Hepatocyte (in vitro differentiated cells): Measurements from ENCODE around the gene SEPTIN8. TPM values are rescaled to one million over a fixed set of nuclear protein-coding genes. Genes with fewer than 3 reads are reported as not detected.

Source experiments
- DNase-seq: peaks from one replicate; pipeline ENCODE4 v3.0.0-alpha.2; 2016; ENCODE audit warnings: low spot score
- H2AFZ ChIP-seq: fragments of 200-600 bp; sonication (generic); 2 replicates; pipeline ENCODE4 v1.6.0; 2016; ENCODE audit warnings: antibody characterized with exemption, mild to moderate bottlenecking
- H3K27ac ChIP-seq: fragments of 200-600 bp; sonication (generic); 2 replicates; pipeline ENCODE4 v1.5.1; 2016; ENCODE audit warnings: mild to moderate bottlenecking
- H3K27me3 ChIP-seq: fragments of 200-600 bp; sonication (generic); 2 replicates; pipeline ENCODE4 v1.6.1; 2016
- H3K36me3 ChIP-seq: fragments of 200-600 bp; sonication (generic); replicated peaks from 2 replicates; pipeline ENCODE4 v1.5.1; 2016; ENCODE audit warnings: low read depth; ENCODE audit not compliant: insufficient read depth
- H3K4me1 ChIP-seq: fragments of 200-600 bp; sonication (generic); 2 replicates; pipeline ENCODE4 v1.5.1; 2016; ENCODE audit warnings: mild to moderate bottlenecking, moderate library complexity; ENCODE audit not compliant: insufficient read depth
- H3K4me2 ChIP-seq: fragments of 200-600 bp; sonication (generic); 2 replicates; pipeline ENCODE4 v1.6.0; 2016
- H3K4me3 ChIP-seq: fragments of 200-600 bp; sonication (generic); 2 replicates; pipeline ENCODE4 v1.5.1; 2016; ENCODE audit warnings: mild to moderate bottlenecking
- H3K79me2 ChIP-seq: fragments of 200-600 bp; sonication (generic); 2 replicates; pipeline ENCODE4 v1.6.0; 2017; ENCODE audit warnings: mild to moderate bottlenecking
- H3K9me2 ChIP-seq: fragments of 200-600 bp; sonication (generic); replicated peaks from 2 replicates; pipeline ENCODE4 v1.6.0; 2017; ENCODE audit warnings: mild to moderate bottlenecking; ENCODE audit not compliant: insufficient read depth
- H3K9me3 ChIP-seq: fragments of 200-600 bp; sonication (generic); 2 replicates; pipeline ENCODE4 v1.5.1; 2016; ENCODE audit warnings: low read depth, mild to moderate bottlenecking
- H4K20me1 ChIP-seq: fragments of 200-600 bp; sonication (generic); 2 replicates; pipeline ENCODE4 v1.6.0; 2016; ENCODE audit warnings: mild to moderate bottlenecking; ENCODE audit not compliant: insufficient read depth, poor library complexity, severe bottlenecking
- EZH2 ChIP-seq: fragments of 200-600 bp; sonication (generic); IDR thresholded peaks from 2 replicates; pipeline ENCODE4 v1.6.1; 2016; ENCODE audit warnings: antibody characterized with exemption, mild to moderate bottlenecking, borderline replicate concordance
- EZH2phosphoT487 ChIP-seq: fragments of 200-600 bp; sonication (generic); IDR thresholded peaks from one replicate; pipeline ENCODE4 v1.6.1; 2018; ENCODE audit warnings: antibody characterized with exemption, mild to moderate bottlenecking, low read depth, moderate library complexity; ENCODE audit not compliant: unreplicated experiment, severe bottlenecking
- WGBS: methylation state at CpG from one replicate; pipeline ENCODE4 v1.1.6; 2016; ENCODE audit warnings: low lambda C conversion rate; ENCODE audit errors: missing lambda C conversion rate; 5-methylcytosine and 5-hydroxymethylcytosine counted together
- polyA plus RNA-seq: library from polyadenylated mRNA; unstranded; fragments of >200 nt; fragmentation: Nextera tagmentation; extraction: Ambion mirVana; gene quantifications from 2 replicates; pipeline ENCODE4 v1.2.1, GENCODE V29; 2016
- total RNA-seq: library from RNA; depleted of rRNA; stranded (reverse); fragments of >200 nt; gene quantifications from 2 replicates; pipeline ENCODE4 v1.2.3, GENCODE V29; 2014
- TF ChIP-seq, protein P1 (sequence below): fragments of 200-600 bp; sonication (generic); IDR thresholded peaks from 2 replicates; pipeline ENCODE4 v1.5.1; 2016; ENCODE audit warnings: antibody characterized with exemption, mild to moderate bottlenecking; ENCODE audit not compliant: poor library complexity

Gene SEPTIN8
- total and polyA plus RNA-seq, 2 experiments from 2014 or later, result 18.7 to 41.9 TPM

DNA sequence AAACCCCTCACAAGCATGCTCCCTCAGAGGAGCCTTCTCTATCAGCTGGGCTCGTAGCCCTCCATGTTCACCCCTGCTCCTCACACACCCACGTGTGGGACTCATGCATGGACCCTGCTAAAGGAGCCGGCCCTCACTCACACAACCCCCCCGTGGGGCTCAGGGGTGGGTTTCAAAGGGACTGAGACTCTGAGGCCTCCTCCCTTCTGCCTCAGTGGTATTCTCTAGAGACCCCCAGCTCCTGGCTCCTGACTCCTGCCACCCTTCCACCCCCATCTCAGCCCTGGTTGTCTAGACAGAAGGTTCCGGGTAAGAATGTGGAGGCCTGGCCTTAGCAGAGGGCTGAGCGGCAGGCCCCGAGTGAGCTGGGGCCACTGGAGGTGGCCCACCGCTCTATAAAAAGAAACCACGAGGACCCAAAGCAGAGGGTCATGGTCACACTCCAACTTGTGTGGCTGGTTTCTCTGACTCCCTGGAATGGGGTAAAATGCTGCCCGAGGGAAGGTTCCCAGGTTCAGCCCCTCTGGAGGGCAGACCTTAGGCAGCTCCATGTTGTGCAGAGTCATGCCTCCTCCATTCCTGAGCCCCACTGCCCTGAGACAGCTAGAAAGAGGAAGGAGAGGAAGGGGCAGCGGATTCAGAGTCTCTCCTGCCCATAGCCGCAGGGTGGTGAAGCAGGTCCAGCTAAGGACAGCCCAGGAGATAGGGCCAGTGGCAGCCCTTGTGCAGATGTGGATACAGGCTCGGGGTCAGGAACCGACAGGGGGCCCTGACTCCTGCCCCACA, 10.8 kb downstream of the SEPTIN8 start:
- no peaks in the 10 kb centered on the region for H3K9me2 ChIP-seq
- H3K36me3 ChIP-seq, result no peaks in the 10 kb centered on the region
- 96% methylated on average over 14 of the region's 14 CpGs for WGBS
- no peak overlapping the region for H3K27ac ChIP-seq
- no peak for TF ChIP-seq EZH2
- TF ChIP-seq, protein P1, sequence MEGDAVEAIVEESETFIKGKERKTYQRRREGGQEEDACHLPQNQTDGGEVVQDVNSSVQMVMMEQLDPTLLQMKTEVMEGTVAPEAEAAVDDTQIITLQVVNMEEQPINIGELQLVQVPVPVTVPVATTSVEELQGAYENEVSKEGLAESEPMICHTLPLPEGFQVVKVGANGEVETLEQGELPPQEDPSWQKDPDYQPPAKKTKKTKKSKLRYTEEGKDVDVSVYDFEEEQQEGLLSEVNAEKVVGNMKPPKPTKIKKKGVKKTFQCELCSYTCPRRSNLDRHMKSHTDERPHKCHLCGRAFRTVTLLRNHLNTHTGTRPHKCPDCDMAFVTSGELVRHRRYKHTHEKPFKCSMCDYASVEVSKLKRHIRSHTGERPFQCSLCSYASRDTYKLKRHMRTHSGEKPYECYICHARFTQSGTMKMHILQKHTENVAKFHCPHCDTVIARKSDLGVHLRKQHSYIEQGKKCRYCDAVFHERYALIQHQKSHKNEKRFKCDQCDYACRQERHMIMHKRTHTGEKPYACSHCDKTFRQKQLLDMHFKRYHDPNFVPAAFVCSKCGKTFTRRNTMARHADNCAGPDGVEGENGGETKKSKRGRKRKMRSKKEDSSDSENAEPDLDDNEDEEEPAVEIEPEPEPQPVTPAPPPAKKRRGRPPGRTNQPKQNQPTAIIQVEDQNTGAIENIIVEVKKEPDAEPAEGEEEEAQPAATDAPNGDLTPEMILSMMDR, result no peak
- no peak for TF ChIP-seq EZH2phosphoT487
- no peak overlapping the region for H2AFZ ChIP-seq
- no peak overlapping the region for H3K4me3 ChIP-seq
- DNase-seq, result no peak
- no peak overlapping the region for H3K4me2 ChIP-seq
- no peaks in the 10 kb centered on the region for H4K20me1 ChIP-seq
- no peaks in the 10 kb centered on the region for H3K4me1 ChIP-seq
- H3K27me3 ChIP-seq, result no peaks in the 10 kb centered on the region
- H3K9me3 ChIP-seq, result no peaks in the 10 kb centered on the region
- peaks cover 47% of the 10 kb centered on the region for H3K79me2 ChIP-seq

DNA sequence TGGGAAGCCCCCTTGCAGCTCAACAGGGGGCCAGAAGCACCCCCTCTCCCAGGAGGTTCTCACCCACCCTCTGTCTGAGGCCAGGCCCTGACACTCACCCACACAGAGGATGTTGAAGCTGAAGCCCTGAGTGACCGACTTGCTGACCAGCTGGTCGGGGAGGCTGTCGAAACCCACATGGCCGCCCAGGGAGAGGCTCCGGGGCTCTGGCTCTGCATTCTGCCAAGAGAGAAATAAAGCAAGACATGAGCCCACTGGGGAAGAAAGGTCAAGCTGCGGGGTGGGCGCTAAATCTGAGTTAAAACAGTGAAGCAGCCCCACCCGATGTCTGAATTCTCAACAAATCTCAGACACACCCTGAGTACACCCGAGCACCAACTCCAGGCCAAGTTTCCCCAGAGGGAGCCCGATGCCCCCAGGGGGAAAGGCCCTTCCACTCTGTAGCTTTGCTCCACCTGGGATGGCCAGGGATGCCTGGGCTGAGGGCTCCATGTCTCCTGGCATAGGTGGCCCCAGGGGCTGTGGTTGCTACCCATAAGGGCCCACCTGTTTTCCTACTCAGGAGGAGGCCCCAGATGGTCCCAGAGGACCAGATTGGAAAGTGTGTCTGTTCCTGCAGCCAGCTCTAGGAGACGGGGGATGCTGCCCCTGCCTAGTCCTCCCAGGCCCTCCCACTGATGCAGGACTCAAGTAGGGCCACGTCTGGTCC, 11.6 kb downstream of the SEPTIN8 start:
- Histone ChIP-seq H3K79me2 (peaks cover 41% of the 10 kb centered on the region), H3K9me2 (no peaks in the 10 kb centered on the region), H4K20me1 (no peaks in the 10 kb centered on the region), H3K27me3 (no peaks in the 10 kb centered on the region), H3K9me3 (no peaks in the 10 kb centered on the region), H3K4me2 (no peak overlapping the region), H3K27ac (no peak overlapping the region), H3K4me3 (no peak overlapping the region), H3K4me1 (no peaks in the 10 kb centered on the region), H2AFZ (no peak overlapping the region), H3K36me3 (no peaks in the 10 kb centered on the region)
- TF ChIP-seq EZH2phosphoT487 (no peak), EZH2 (no peak)
- TF ChIP-seq, protein P1, result no peak
- WGBS, result 92% methylated on average over 12 of the region's 12 CpGs
- DNase-seq, result no peak

DNA sequence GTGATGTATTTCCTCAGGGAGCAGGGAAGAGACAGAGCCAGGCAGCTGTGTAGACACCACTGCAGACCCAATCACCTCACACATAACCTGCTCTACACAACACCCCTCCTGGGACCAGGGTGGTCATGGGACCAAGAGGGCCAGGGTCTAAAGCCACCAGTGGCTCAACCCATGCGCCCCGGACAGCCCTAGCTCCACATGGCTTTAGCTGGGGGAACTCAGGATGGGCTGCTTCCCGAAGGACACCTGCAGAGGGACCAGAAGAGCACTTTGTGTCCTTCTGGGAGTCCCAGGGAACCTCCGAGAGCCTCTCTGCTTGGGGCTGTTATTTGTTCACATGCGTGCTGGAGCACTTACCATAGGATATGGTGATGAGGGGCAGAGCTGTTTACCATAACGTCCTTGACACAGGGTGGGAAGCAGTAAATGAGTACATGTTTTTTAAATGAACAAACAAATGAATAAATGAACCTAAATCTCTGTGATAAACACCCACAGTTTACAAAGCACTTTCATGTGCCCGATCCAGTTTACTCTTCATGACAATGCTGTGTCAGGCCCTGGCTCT, 12.3 kb downstream of the SEPTIN8 start:
- WGBS, result 90% methylated on average over 7 of the region's 7 CpGs
- H3K9me2 ChIP-seq, result no peaks in the 10 kb centered on the region
- H2AFZ ChIP-seq, result no peak overlapping the region
- peaks cover 36% of the 10 kb centered on the region for H3K79me2 ChIP-seq
- TF ChIP-seq, protein P1, result no peak
- TF ChIP-seq EZH2phosphoT487, result no peak
- no peak for TF ChIP-seq EZH2
- H3K4me3 ChIP-seq, result no peak overlapping the region
- H3K27me3 ChIP-seq, result no peaks in the 10 kb centered on the region
- DNase-seq, result no peak
- H3K9me3 ChIP-seq, result no peaks in the 10 kb centered on the region
- H4K20me1 ChIP-seq, result no peaks in the 10 kb centered on the region
- no peaks in the 10 kb centered on the region for H3K4me1 ChIP-seq
- H3K4me2 ChIP-seq, result no peak overlapping the region
- H3K27ac ChIP-seq, result no peak overlapping the region
- H3K36me3 ChIP-seq, result no peaks in the 10 kb centered on the region
